ENCODE measurements around the gene UBE2I.

UBE2I gene

DNA sequence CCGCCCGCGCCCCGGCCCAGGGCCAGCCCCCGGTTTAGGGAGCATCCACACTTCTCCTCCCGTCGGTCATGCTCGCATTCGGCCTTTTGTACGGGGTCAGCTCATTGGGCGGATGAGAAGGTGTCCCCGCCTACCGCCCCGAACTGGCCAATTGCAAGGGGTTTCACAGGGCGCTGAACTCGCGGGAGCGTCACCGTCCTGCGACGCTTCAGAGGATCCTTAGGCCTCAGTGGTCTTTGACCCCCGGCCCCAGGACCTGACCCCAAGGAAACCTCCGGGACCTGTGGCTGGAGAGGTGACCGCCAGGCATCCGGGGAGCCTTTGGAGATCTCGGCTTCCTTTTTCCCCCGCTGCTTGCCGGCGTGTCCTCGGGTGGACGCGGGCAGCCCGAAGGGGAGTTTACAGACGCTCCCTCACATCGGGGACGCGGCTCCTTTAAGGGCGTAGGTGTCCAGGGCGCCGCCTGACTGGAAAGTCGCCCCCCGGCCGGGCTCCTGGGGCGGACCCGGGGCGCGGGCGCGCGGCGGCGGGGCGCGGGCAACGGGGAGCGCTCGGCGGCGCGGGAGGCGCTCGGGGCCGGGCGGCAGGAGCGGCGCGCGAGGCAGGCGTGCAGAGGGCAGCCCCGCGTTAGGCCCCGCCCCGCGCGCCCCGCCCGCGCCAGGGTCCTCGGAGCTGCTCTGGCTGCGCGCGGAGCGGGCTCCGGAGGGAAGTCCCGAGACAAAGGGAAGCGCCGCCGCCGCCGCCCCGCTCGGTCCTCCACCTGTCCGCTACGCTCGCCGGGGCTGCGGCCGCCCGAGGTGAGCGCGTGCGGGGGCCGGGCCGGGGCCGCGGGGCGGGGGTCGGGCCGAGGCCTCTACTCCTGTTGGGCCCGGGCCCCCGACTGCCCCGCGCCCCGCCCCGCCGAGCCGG is at the start of gene UBE2I:
TSS of gene UBE2I (plus strand) at position 660 of the 909 bp plus-strand sequence. CDS start 4,395 bp downstream, outside the sequence.
- Histone ChIP-seq H3K4me3 (ENCODE audit: insufficient read depth, low read length, poor library complexity, severe bottlenecking) (peak within 1 kb of the TSS; percentile 79), H3K4me2 (ENCODE audit: low read depth, low read length, poor library complexity, severe bottlenecking) (peak within 1 kb of the TSS; percentile 79), H3K9me2 (replicated peaks; ENCODE audit: insufficient read depth, low read length) (no peaks in the 10 kb centered on the region), H3K27me3 (ENCODE audit: low read length) (no peaks in the 10 kb centered on the region), H3K79me2 (ENCODE audit: insufficient read depth, low read length) (peaks cover 44% of the 10 kb centered on the region), H4K20me1 (ENCODE audit: low read depth, low read length) (peaks cover 21% of the 10 kb centered on the region), H2AFZ (ENCODE audit: low read depth, low read length, severe bottlenecking) (peak within 1 kb of the TSS; percentile 77), H3K36me3 (ENCODE audit: low read length) (no peaks in the 10 kb centered on the region), H3F3A (ENCODE audit: insufficient read depth) (peaks cover 9% of the 10 kb centered on the region), H3K27ac (ENCODE audit: low read depth, low read length) (peak within 1 kb of the TSS; percentile 79), H3K9ac (ENCODE audit: low read length) (peak within 1 kb of the TSS; percentile 81), H3K9me3 (ENCODE audit: insufficient read depth, low read length) (no peaks in the 10 kb centered on the region)
- TF ChIP-seq EZH2phosphoT487 (conservative IDR thresholded peaks at IDR 0.05; ENCODE audit: low read length) (no peak), CTCF (IDR thresholded peaks at IDR 0.05; ENCODE audit: insufficient read depth, low read length, poor library complexity, severe bottlenecking) (no peak)

DNA sequence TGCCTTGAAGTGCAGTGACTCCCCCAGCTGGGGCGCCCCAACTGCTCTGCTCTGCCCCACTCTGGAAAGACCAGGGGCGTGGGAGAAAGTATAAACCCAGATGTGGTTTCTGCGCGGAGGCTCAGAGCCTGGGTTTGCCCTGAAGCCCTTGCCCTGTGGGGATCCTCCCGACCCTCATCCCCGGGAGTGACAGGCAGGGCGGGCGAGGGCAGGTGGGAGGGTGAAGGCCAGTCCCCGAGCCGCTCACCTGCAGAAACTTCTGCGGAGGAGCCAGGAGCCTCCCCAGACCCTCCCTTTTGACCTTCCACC is 49.7 kb upstream of the UBE2I start:
- H4K20me1 ChIP-seq (ENCODE audit: low read depth, low read length) = no peaks in the 10 kb centered on the region
- no peaks in the 10 kb centered on the region for H3F3A ChIP-seq (ENCODE audit: insufficient read depth)
- H3K79me2 ChIP-seq (ENCODE audit: insufficient read depth, low read length) = no peaks in the 10 kb centered on the region
- no peak overlapping the region for H2AFZ ChIP-seq (ENCODE audit: low read depth, low read length, severe bottlenecking)
- no peaks in the 10 kb centered on the region for H3K9me2 ChIP-seq (replicated peaks; ENCODE audit: insufficient read depth, low read length)
- 0 out of 2 replicates have a peak, but pooled peaks cover 6% of the 10 kb centered on the region for H3K9me3 ChIP-seq (ENCODE audit: insufficient read depth, low read length)
- TF ChIP-seq EZH2phosphoT487 (conservative IDR thresholded peaks at IDR 0.05; ENCODE audit: low read length) = no peak
- TF ChIP-seq CTCF (IDR thresholded peaks at IDR 0.05; ENCODE audit: insufficient read depth, low read length, poor library complexity, severe bottlenecking) = no peak
- no peaks in the 10 kb centered on the region for H3K36me3 ChIP-seq (ENCODE audit: low read length)
- H3K4me2 ChIP-seq (ENCODE audit: low read depth, low read length, poor library complexity, severe bottlenecking) = no peak overlapping the region
- H3K27ac ChIP-seq (ENCODE audit: low read depth, low read length) = no peak overlapping the region
- H3K27me3 ChIP-seq (ENCODE audit: low read length) = no peaks in the 10 kb centered on the region
- no peak overlapping the region for H3K9ac ChIP-seq (ENCODE audit: low read length)
- no peak overlapping the region for H3K4me3 ChIP-seq (ENCODE audit: insufficient read depth, low read length, poor library complexity, severe bottlenecking)

- Histone ChIP-seq H2AFZ (ENCODE audit: low read depth, low read length, severe bottlenecking) (no peak overlapping the region), H3K4me3 (ENCODE audit: insufficient read depth, low read length, poor library complexity, severe bottlenecking) (no peak overlapping the region), H3F3A (ENCODE audit: insufficient read depth) (no peaks in the 10 kb centered on the region), H3K9me3 (ENCODE audit: insufficient read depth, low read length) (0 out of 2 replicates have a peak, but pooled peaks cover 9% of the 10 kb centered on the region), H3K9ac (ENCODE audit: low read length) (no peak overlapping the region), H3K4me2 (ENCODE audit: low read depth, low read length, poor library complexity, severe bottlenecking) (no peak overlapping the region), H3K36me3 (ENCODE audit: low read length) (no peaks in the 10 kb centered on the region), H3K27me3 (ENCODE audit: low read length) (no peaks in the 10 kb centered on the region), H3K27ac (ENCODE audit: low read depth, low read length) (no peak overlapping the region), H4K20me1 (ENCODE audit: low read depth, low read length) (no peaks in the 10 kb centered on the region), H3K9me2 (replicated peaks; ENCODE audit: insufficient read depth, low read length) (no peaks in the 10 kb centered on the region), H3K79me2 (ENCODE audit: insufficient read depth, low read length) (no peaks in the 10 kb centered on the region)
- no peak for TF ChIP-seq EZH2phosphoT487 (conservative IDR thresholded peaks at IDR 0.05; ENCODE audit: low read length)
- no peak for TF ChIP-seq CTCF (IDR thresholded peaks at IDR 0.05; ENCODE audit: insufficient read depth, low read length, poor library complexity, severe bottlenecking)
These were observed 49.2 kb upstream of the UBE2I start for GRCh38 chr16:1260101-1260680.

Data from SU-DHL-6 (cell line).